ENCODE measurements around the gene MRPL36. TPM values are rescaled to one million over a fixed set of nuclear protein-coding genes. Genes with fewer than 3 reads are reported as not detected.

MRPL36 gene
- total RNA-seq, 1 experiment from 2014 or later: 61.2 TPM

DNA sequence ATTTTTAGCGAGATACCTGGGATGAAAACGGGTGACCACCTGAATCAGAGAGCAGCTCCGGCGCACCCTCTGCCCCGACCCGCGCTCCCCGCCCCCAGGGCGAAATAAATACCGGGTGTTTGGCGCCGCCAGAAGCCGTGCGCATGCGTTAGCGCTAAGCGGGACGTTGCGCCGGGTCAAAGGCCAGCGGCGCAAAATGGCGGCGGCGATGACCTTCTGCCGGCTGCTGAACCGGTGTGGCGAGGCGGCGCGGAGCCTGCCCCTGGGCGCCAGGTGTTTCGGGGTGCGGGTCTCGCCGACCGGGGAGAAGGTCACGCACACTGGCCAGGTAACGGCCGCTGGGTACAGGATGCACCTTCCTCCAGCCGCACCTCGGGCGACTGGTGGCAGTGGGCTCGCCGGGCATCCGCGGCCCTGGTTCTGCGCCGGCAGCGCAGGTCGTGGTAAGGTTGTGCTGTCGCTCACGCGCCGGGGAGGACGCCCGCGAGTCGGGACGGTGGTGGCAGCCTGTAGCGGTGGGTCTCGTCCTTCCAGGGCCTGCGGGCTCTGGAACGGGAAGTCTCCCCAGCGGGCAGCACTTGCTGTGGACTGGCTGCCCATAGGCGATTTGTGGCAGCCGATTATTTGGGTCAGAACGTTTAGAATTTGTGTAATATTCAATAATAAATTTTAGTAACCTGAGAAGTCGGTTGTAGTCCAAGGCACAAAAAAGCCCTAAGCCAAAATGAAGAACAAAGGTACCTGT, 1.8 kb upstream of the MRPL36 start, which contains the start of gene NDUFS6:
NDUFS6 (plus strand) TSS at position 186 of the 745 bp plus-strand sequence; CDS start at position 197, 11 bp downstream.
- H3K27me3 Mint-ChIP-seq (ENCODE audit: low read depth): no peaks in the 10 kb centered on the region
- H3K27ac Mint-ChIP-seq: peak within 1 kb of the TSS; percentile 100
- peaks cover 18% of the 10 kb centered on the region for H3K4me1 Mint-ChIP-seq
- ATAC-seq: peak; percentile 60
- CTCF ChIA-PET: interaction anchor here (0.7 to 2.0 kb wide), 5 partner anchors 26 to 156 kb away, joined by 3 to 15 read pairs (median 3); no protein-coding TSS in a partner anchor
- DNase-seq (ENCODE audit: low spot score): peak; percentile 80
- H3K9me3 Mint-ChIP-seq: no peaks in the 10 kb centered on the region
- H3K4me3 Mint-ChIP-seq: peak within 1 kb of the TSS; percentile 99
- POLR2A ChIA-PET: interaction anchor here (0.9 to 1.2 kb wide), 2 partner anchors 77 to 86 kb away, joined by 3 to 4 read pairs; no protein-coding TSS in a partner anchor
- H3K36me3 Mint-ChIP-seq: peaks cover 55% of the 10 kb centered on the region
- TF ChIP-seq RORB (CRISPR knock-in tag; IDR thresholded peaks at IDR 0.05): no peak
- no peak for TF ChIP-seq ZNF232 (CRISPR knock-in tag; IDR thresholded peaks at IDR 0.05)
- TF ChIP-seq PRRX2 (CRISPR knock-in tag; IDR thresholded peaks at IDR 0.05): no peak
- TF ChIP-seq, protein P1, sequence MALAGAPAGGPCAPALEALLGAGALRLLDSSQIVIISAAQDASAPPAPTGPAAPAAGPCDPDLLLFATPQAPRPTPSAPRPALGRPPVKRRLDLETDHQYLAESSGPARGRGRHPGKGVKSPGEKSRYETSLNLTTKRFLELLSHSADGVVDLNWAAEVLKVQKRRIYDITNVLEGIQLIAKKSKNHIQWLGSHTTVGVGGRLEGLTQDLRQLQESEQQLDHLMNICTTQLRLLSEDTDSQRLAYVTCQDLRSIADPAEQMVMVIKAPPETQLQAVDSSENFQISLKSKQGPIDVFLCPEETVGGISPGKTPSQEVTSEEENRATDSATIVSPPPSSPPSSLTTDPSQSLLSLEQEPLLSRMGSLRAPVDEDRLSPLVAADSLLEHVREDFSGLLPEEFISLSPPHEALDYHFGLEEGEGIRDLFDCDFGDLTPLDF (CRISPR knock-in tag; IDR thresholded peaks at IDR 0.05): peak; percentile 73; the same call in 1 of the 2 replicates
- TF ChIP-seq GABPB1 (CRISPR knock-in tag; IDR thresholded peaks at IDR 0.05): peak; percentile 51
- TF ChIP-seq KAT7 (CRISPR knock-in tag; IDR thresholded peaks at IDR 0.05; ENCODE audit: borderline replicate concordance): peak; percentile 98
- TF ChIP-seq CREB1 (CRISPR knock-in tag; IDR thresholded peaks at IDR 0.05): peak; percentile 12; the same call in 1 of the 2 replicates
- TF ChIP-seq, protein P2, sequence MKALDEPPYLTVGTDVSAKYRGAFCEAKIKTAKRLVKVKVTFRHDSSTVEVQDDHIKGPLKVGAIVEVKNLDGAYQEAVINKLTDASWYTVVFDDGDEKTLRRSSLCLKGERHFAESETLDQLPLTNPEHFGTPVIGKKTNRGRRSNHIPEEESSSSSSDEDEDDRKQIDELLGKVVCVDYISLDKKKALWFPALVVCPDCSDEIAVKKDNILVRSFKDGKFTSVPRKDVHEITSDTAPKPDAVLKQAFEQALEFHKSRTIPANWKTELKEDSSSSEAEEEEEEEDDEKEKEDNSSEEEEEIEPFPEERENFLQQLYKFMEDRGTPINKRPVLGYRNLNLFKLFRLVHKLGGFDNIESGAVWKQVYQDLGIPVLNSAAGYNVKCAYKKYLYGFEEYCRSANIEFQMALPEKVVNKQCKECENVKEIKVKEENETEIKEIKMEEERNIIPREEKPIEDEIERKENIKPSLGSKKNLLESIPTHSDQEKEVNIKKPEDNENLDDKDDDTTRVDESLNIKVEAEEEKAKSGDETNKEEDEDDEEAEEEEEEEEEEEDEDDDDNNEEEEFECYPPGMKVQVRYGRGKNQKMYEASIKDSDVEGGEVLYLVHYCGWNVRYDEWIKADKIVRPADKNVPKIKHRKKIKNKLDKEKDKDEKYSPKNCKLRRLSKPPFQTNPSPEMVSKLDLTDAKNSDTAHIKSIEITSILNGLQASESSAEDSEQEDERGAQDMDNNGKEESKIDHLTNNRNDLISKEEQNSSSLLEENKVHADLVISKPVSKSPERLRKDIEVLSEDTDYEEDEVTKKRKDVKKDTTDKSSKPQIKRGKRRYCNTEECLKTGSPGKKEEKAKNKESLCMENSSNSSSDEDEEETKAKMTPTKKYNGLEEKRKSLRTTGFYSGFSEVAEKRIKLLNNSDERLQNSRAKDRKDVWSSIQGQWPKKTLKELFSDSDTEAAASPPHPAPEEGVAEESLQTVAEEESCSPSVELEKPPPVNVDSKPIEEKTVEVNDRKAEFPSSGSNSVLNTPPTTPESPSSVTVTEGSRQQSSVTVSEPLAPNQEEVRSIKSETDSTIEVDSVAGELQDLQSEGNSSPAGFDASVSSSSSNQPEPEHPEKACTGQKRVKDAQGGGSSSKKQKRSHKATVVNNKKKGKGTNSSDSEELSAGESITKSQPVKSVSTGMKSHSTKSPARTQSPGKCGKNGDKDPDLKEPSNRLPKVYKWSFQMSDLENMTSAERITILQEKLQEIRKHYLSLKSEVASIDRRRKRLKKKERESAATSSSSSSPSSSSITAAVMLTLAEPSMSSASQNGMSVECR (CRISPR knock-in tag; IDR thresholded peaks at IDR 0.05; ENCODE audit: borderline replicate concordance): peak; percentile 65; the same call in 1 of the 2 replicates
- TF ChIP-seq ZNF219 (CRISPR knock-in tag; IDR thresholded peaks at IDR 0.05; ENCODE audit: borderline replicate concordance): no peak
- TF ChIP-seq MYBL2 (CRISPR knock-in tag; IDR thresholded peaks at IDR 0.05): peak; percentile 47; the same call in 1 of the 2 replicates
- TF ChIP-seq SOX15 (CRISPR knock-in tag; IDR thresholded peaks at IDR 0.05): no peak
- TF ChIP-seq, protein P3, sequence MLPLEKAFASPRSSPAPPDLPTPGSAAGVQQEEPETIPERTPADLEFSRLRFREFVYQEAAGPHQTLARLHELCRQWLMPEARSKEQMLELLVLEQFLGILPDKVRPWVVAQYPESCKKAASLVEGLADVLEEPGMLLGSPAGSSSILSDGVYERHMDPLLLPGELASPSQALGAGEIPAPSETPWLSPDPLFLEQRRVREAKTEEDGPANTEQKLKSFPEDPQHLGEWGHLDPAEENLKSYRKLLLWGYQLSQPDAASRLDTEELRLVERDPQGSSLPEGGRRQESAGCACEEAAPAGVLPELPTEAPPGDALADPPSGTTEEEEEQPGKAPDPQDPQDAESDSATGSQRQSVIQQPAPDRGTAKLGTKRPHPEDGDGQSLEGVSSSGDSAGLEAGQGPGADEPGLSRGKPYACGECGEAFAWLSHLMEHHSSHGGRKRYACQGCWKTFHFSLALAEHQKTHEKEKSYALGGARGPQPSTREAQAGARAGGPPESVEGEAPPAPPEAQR (CRISPR knock-in tag; IDR thresholded peaks at IDR 0.05): no peak
- TF ChIP-seq OVOL2 (CRISPR knock-in tag; IDR thresholded peaks at IDR 0.05; ENCODE audit: borderline replicate concordance): no peak
- TF ChIP-seq, protein P4, sequence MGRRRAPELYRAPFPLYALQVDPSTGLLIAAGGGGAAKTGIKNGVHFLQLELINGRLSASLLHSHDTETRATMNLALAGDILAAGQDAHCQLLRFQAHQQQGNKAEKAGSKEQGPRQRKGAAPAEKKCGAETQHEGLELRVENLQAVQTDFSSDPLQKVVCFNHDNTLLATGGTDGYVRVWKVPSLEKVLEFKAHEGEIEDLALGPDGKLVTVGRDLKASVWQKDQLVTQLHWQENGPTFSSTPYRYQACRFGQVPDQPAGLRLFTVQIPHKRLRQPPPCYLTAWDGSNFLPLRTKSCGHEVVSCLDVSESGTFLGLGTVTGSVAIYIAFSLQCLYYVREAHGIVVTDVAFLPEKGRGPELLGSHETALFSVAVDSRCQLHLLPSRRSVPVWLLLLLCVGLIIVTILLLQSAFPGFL (CRISPR knock-in tag; IDR thresholded peaks at IDR 0.05; ENCODE audit: borderline replicate concordance): no peak
- TF ChIP-seq, protein P5, sequence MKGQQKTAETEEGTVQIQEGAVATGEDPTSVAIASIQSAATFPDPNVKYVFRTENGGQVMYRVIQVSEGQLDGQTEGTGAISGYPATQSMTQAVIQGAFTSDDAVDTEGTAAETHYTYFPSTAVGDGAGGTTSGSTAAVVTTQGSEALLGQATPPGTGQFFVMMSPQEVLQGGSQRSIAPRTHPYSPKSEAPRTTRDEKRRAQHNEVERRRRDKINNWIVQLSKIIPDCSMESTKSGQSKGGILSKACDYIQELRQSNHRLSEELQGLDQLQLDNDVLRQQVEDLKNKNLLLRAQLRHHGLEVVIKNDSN (CRISPR knock-in tag; IDR thresholded peaks at IDR 0.05): no peak
- TF ChIP-seq, protein P6, sequence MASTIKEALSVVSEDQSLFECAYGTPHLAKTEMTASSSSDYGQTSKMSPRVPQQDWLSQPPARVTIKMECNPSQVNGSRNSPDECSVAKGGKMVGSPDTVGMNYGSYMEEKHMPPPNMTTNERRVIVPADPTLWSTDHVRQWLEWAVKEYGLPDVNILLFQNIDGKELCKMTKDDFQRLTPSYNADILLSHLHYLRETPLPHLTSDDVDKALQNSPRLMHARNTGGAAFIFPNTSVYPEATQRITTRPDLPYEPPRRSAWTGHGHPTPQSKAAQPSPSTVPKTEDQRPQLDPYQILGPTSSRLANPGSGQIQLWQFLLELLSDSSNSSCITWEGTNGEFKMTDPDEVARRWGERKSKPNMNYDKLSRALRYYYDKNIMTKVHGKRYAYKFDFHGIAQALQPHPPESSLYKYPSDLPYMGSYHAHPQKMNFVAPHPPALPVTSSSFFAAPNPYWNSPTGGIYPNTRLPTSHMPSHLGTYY (CRISPR knock-in tag; IDR thresholded peaks at IDR 0.05): no peak
- TF ChIP-seq ZNF396 (CRISPR knock-in tag; IDR thresholded peaks at IDR 0.05; ENCODE audit: borderline replicate concordance): no peak
- no peak for TF ChIP-seq NR1H2 (CRISPR knock-in tag; IDR thresholded peaks at IDR 0.05)
- TF ChIP-seq ATF1 (CRISPR knock-in tag; IDR thresholded peaks at IDR 0.05): peak; percentile 88; the same call in 1 of the 2 replicates
- TF ChIP-seq, protein P7, sequence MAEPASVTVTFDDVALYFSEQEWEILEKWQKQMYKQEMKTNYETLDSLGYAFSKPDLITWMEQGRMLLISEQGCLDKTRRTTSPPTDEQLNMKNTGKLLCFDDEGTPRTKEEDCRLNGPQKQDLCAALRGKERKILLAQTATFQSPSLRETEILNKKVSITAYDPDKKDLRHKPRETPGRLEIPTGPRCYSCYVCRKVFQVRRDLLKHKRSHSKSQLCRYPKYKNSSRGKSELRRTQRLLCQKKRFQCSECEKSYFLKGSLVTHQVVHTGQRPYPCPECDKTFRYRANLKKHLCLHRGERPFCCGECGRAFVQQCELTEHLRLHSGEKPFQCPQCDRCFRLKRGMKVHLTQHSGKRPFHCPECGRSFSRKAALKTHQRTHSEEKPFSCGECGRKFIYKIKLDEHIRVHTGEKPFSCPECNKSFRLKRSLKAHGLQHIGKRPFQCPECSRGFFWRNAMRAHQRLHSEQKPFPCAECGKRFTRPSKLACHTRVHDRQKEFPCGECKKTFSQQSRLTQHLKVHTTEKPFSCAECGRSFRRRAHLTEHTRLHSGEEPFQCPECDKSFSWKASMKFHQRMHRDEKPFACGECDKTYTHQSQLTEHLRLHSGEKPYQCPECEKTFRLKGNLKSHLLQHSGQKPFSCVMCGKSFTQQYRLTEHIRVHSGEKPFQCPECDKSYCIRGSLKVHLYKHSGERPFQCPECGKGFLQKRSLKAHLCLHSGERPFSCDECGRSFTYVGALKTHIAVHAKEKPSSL (CRISPR knock-in tag; conservative IDR thresholded peaks at IDR 0.05): no peak
- TF ChIP-seq ETV6 (CRISPR knock-in tag; IDR thresholded peaks at IDR 0.05): 0 out of 2 replicates have a peak, but pooled peaks have one; percentile 33
- TF ChIP-seq, protein P8, sequence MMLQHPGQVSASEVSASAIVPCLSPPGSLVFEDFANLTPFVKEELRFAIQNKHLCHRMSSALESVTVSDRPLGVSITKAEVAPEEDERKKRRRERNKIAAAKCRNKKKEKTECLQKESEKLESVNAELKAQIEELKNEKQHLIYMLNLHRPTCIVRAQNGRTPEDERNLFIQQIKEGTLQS (CRISPR knock-in tag; conservative IDR thresholded peaks at IDR 0.05): no peak
